ENCODE results near the gene TEAD4.

The TEAD4 gene

DNA sequence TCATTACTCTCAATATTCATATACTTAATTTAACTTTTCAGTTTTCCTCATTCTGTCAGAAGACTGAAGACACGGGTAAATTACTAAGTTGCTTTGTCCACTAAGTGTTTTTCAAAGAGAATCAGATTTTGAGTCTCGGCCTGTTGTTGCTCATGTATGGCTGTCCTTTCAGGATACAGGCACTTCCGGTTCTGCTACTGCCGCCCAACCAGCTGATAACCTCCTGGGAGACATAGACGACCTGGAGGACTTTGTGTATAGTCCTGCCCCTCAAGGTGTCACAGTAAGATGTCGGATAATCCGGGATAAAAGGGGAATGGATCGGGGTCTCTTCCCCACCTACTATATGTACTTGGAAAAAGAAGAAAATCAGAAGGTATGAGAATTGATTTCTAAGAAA is 28.3 kb upstream of the TEAD4 start:
- no peak overlapping the region for H3K4me3 ChIP-seq (replicated peaks; ENCODE audit: low read depth, low read length)
- TF ChIP-seq, protein P1, sequence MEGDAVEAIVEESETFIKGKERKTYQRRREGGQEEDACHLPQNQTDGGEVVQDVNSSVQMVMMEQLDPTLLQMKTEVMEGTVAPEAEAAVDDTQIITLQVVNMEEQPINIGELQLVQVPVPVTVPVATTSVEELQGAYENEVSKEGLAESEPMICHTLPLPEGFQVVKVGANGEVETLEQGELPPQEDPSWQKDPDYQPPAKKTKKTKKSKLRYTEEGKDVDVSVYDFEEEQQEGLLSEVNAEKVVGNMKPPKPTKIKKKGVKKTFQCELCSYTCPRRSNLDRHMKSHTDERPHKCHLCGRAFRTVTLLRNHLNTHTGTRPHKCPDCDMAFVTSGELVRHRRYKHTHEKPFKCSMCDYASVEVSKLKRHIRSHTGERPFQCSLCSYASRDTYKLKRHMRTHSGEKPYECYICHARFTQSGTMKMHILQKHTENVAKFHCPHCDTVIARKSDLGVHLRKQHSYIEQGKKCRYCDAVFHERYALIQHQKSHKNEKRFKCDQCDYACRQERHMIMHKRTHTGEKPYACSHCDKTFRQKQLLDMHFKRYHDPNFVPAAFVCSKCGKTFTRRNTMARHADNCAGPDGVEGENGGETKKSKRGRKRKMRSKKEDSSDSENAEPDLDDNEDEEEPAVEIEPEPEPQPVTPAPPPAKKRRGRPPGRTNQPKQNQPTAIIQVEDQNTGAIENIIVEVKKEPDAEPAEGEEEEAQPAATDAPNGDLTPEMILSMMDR (IDR thresholded peaks at IDR 0.05; ENCODE audit: low read length, missing control alignments) = no peak
- no peak for DNase-seq (ENCODE audit: low read depth)

GRCh38 chr12:2933586-2933985 is 25.6 kb upstream of the TEAD4 start:
- TF ChIP-seq, protein P1 (IDR thresholded peaks at IDR 0.05; ENCODE audit: low read length, missing control alignments) = no peak
- DNase-seq (ENCODE audit: low read depth) = no peak
- no peak overlapping the region for H3K4me3 ChIP-seq (replicated peaks; ENCODE audit: low read depth, low read length)

- TF ChIP-seq, protein P1 (IDR thresholded peaks at IDR 0.05; ENCODE audit: low read length, missing control alignments) = no peak
- no peak overlapping the region for H3K4me3 ChIP-seq (replicated peaks; ENCODE audit: low read depth, low read length)
- DNase-seq (ENCODE audit: low read depth) = no peak
Observed at GRCh38 chr12:2934371-2934770, 24.8 kb upstream of the TEAD4 start.

DNA sequence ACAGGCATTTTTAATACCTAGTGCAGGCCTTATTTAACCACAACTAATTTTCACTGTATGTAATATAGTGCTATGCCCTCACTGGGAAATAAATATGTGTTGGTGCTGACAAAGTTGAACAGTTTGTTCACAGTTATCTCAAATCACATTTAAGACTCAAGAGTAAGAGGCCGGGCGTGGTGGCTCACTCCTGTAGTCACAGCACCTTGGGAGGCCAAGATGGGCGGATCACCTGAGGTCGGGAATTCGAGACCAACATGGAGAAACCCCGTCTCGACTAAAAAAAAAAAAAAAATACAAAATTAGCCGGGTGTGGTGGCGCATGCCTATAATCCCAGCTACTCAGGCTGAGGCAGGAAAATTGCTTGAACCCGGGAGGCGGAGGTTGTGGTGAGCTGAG is 22.9 kb upstream of the TEAD4 start:
- no peak overlapping the region for H3K4me3 ChIP-seq (replicated peaks; ENCODE audit: low read depth, low read length)

GRCh38 chr12:2937500-2937899 is 21.7 kb upstream of the TEAD4 start:
- peak; percentile 17 for DNase-seq (ENCODE audit: low read depth)
- TF ChIP-seq, protein P1 (IDR thresholded peaks at IDR 0.05; ENCODE audit: low read length, missing control alignments) = no peak
- H3K4me3 ChIP-seq (replicated peaks; ENCODE audit: low read depth, low read length) = no peak overlapping the region

More for the DNA sequence above, 22.9 kb upstream of the TEAD4 start:
- TF ChIP-seq, protein P1 (IDR thresholded peaks at IDR 0.05; ENCODE audit: low read length, missing control alignments) = no peak
- DNase-seq (ENCODE audit: low read depth) = no peak

DNA sequence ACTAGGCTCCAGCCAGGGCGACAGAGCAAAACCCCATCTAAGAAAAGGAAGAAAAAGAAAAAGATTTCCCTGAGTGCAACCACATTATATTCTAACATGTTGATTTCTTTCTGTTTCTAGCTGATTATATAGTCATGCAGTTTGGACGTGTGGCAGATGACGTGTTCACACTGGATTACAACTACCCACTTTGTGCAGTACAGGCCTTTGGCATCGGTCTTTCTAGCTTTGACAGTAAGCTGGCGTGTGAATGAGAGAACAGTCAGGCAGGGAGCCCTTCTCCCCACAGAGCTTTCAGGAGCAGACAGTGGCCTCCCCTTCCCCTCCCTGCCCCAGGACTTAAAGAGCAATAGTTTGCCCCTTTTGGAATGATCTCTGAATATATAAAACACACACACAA is 20.0 kb upstream of the TEAD4 start:
- TF ChIP-seq, protein P1 (IDR thresholded peaks at IDR 0.05; ENCODE audit: low read length, missing control alignments) = no peak
- DNase-seq (ENCODE audit: low read depth) = no peak
- H3K4me3 ChIP-seq (replicated peaks; ENCODE audit: low read depth, low read length) = no peak overlapping the region

GRCh38 chr12:2940564-2940963 is 18.6 kb upstream of the TEAD4 start:
- no peak for DNase-seq (ENCODE audit: low read depth)
- no peak overlapping the region for H3K4me3 ChIP-seq (replicated peaks; ENCODE audit: low read depth, low read length)
- TF ChIP-seq, protein P1 (IDR thresholded peaks at IDR 0.05; ENCODE audit: low read length, missing control alignments) = no peak
